Middle frontal gyrus (tissue), 1 donor: ENCODE data around the gene GJA9.
"Not testable (repeated sequence)": the region's sequence is repeated elsewhere in the genome, so short reads cannot be mapped to it uniquely, and the experiment has no call there.

Experiments
- DNase-seq: peaks from one replicate; pipeline ENCODE4 v3.0.0-alpha.2; 2015; ENCODE audit warnings: low spot score; ENCODE audit errors: extremely low spot score

Gene GJA9

GRCh38 chr1:38881487-38881886 lies at the start of gene GJA9:
GJA9 (minus strand) TSS chr1:38881587; CDS start chr1:38876098, 5,489 bp downstream.
- no peak for DNase-seq

DNA sequence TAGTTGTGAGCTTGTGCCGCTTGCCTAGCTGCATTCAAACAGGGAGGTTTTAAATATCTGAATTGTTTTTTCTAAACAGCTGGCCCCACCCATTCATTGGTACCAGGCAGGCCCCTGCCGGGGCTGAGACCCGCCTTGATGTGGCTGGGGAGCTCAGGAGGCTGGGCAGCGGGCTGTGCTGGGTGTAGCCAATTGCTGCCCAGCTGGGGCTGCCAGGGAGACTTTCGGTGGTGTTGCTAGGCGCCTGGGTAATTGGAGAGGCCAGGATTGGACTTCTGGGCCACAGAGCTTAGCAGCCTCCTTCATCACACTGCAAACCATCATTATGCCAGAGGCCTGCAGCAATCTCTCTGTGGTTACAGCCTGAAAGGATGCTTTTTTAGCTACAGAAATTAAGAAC lies 48.1 kb upstream of the GJA9 start:
- peak; percentile 80 for DNase-seq

- DNase-seq = no peak
Measured at GRCh38 chr1:38929054-38929453, 47.7 kb upstream of the GJA9 start.

GRCh38 chr1:38926091-38926490 lies 44.7 kb upstream of the GJA9 start:
- no peak for DNase-seq

DNA sequence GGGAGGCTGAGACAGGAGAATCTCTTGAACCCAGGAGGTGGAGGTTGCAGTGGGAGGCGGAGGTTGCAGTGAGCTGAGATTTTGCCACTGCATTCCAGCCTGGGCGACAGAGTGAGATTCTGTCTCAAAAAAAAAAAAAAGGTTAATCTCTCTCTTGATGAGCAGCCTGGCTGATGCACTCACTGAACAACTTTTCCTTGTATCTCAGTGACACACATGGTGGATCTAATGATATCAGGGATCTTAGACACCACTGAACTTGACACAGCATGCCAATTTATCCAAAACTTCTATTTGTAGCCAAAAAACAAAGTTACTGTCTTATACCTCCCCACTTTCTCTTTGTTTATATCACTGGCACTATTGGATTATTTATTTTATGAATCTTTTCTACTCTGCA lies 44.0 kb upstream of the GJA9 start:
- no peak for DNase-seq

DNA sequence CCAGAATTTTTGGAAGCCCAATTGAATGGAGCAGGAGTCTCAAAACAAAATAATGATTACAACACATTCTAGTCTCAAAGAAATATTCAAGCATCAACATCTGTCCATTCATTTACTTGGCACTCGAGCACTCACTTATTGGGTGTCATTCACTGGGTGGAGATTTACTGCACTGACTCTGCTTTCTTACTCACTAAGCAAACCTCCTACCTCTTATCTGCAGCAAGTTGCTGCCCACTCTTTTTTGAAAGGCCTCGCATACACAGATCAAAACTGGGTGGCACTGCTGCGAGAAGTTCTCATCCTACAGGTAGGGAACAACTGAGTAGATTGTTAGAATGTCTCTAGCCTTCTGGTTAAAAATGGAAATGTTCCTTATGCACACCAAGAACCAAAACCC lies 42.2 kb upstream of the GJA9 start:
- DNase-seq = no peak

DNA sequence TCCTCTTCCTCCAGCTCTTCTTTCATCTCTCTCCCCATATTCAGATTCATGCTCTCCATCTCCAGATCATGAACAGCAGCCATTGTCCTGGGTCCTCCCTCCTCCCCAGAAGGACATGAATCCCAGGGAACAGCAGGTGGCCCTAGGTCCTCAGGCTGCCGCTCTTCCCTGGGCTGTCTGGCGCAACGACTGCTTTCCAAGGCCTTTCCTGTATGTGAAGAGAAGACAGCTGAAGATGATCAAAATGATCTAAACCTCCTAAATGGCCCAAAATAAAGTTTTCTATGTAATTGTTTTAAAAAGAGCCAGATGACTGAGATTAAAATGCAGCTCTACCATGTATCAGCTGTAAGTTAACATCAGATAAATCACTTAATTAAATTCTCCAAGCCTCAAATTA lies 37.7 kb upstream of the GJA9 start:
- no peak for DNase-seq

DNA sequence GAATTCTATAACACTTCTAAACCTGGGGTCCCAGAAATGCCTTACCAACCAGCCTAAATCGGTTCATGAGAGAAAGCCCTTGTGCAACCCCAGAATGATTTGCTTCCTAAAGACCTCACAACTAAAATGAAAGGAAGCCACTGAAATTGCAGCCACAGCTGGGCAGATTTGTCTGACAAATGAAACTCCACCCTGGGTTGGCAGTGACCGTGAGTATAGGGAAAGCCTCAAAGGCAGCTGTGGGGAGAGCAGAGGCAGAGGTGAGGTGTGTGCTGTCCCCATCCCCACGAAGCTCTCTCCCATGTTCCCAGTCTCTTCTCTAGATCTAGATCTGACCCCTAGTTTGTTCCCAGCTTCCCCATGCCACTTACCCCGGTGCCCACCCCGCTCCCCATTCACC lies 37.2 kb upstream of the GJA9 start:
- no peak for DNase-seq

- DNase-seq = no peak
Measured at GRCh38 chr1:38917772-38918171, 36.4 kb upstream of the GJA9 start.

DNA sequence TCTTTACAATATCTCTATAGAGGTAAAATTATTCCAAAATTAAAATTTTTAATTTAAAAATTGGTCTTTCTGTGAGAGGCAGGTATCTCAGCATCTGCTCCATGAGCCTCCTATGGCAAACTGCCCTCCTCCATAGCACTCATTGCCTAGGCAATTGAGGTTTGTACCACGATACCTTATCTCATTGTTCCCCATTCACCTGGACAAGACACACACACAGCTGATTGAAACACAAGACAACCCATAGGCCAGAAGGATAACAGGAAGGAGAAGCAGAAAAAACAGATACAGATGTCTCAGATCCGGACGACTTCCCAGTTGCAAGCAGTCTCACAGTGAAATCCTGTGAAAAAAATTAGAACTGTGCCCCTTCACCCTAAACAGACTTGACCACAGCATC lies 36.0 kb upstream of the GJA9 start:
- no peak for DNase-seq

DNA sequence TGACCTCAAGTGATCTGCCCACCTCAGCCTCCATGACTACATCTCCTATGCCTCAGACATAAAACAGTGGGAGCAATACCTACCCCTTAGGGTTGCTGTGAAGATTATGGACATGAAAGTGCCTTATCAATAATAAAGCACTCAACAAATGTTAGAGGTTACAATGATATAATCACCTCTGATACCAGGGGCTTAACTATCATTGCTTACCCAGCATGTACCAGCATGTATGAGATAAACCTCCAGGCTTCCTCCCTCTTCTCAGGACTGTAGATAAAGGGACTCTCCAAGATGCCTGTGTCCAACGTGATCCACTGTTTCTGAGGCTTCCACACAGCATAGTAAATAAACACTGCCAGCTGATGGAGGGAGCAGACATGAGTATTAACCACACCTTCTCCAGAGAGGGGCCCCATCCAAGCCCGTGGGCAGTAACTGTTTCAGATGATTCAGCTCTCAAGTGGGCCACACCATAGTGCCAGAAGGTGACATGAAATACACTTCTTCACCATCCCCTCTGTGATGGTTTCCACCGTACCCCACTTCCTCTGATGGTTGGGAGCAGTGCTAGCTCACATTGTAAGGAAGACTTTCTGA lies 34.1 kb upstream of the GJA9 start:
- no peak for DNase-seq

DNA sequence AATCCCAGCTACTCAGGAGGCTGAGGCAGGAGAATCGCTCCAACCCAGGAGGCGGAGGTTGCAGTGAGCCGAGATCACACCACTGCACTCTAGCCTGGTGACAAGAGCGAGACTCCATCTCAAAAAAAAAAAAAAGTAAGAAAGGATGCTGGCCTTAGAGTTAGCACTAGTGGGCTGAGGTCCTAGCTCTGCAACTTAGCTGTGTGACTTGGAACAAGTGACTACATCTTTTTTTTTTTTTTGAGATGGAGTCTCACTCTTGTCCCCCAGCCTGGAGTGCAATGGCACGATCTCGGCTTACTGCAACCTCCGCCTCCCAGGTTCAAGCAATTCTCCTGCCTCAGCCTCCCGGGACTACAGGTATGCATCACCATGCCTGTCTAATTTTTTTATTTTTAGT lies 33.5 kb upstream of the GJA9 start:
- DNase-seq = not testable (repeated sequence)

GRCh38 chr1:38908821-38909220 lies 27.4 kb upstream of the GJA9 start:
- no peak for DNase-seq

DNA sequence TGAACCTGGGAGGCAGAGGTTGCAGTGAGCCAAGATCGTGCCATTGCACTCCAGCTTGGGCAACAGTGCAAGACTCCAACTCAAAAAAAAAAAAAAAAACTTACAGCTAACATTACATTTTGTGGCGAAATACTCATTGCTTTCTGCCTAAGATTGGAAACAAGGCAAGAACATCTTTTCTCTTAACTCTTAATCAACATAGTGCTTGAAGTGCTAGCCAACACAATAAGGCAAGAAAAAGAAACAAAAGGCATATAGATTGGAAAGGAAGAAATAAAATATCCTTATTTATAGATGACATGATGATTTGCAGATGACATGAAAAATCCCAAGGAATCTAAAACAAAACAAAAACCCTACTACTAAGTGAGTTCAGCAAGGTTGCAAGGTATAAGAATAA lies 24.6 kb upstream of the GJA9 start:
- DNase-seq = no peak

- no peak for DNase-seq
Measured at GRCh38 chr1:38899560-38899959, 18.2 kb upstream of the GJA9 start.

DNA sequence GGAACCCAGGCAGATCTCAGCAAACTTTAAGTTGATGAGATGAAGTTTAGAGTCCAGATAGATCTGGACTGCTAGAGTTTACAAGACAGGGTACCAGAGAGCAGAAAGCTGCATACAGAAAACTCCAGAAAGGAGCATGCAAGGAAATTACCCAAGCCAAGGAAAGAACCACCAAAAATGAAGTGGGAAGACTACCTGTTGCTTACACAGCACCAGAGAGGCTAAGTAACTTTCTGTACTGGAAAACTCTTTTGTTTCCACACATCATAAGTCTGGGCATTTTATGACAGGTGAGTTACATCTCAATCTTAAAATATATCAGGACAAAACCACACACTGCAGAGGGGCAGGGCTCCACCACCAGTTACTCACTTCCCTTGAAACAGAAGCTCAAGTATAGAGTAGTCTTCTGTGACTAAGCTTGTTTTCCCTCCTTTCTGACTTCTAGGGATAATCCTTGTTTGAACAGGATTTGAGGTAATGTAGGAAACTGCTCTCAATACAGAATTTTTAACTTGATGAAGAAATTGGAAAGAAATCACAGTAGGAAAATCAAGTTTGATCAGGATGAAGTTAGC lies 17.4 kb upstream of the GJA9 start:
- no peak for DNase-seq

GRCh38 chr1:38896169-38896568 lies 14.8 kb upstream of the GJA9 start:
- no peak for DNase-seq

DNA sequence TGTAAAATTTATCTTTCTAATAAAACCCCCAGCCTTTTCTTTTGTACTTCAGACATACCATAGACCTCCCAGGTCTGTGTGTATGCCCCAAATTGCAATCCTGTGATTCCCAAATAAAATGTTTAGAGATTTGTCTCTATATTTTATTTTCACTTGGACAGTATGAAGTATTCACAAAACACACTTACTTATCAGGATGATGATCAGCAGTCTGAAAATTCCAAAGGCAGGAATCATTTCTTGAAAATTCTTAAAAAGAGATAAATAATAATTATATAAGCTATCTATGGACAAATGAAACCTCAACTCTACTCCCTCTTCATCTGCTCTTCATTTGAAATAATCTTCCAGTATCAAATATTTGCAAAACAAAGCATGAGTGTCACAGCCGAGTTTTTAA lies 11.6 kb upstream of the GJA9 start:
- DNase-seq = no peak

DNA sequence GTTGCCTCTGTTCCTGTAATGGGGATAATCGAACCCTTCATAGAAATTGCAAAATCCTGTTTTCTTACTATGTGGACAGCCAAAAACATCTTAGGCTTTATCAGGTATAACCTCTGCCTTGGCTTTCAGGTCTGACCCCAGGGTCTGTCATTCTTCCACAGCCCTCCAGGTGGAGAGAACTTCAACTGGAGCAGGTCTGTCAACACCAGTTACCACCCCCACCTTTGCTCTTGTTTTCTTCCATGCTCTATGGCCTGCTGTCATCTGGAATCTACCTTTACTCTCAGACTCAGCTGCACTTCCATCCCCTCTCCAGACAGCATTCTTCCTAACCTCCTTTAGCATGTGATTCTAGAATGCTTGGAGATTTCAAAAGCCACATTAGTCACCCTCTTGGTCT lies 10.4 kb upstream of the GJA9 start:
- DNase-seq = no peak

GRCh38 chr1:38889589-38889988 lies 8.2 kb upstream of the GJA9 start:
- no peak for DNase-seq

- no peak for DNase-seq
Measured at GRCh38 chr1:38888423-38889333, 7.3 kb upstream of the GJA9 start.

GRCh38 chr1:38885092-38885491 lies 3.7 kb upstream of the GJA9 start:
- DNase-seq = no peak

GRCh38 chr1:38875811-38876210 lies 5.6 kb downstream of the GJA9 start:
- DNase-seq = no peak
